Activated CD8-positive, alpha-beta memory T cell treated with anti-CD3 and anti-CD28 coated beads for 48 hours (primary cell): ENCODE results near the gene MUC20.
"Not testable (repeated sequence)": the region's sequence is repeated elsewhere in the genome, so short reads cannot be mapped to it uniquely, and the experiment has no call there.

Experiments used
- DNase-seq, 3 experiments: peaks; one replicate each; pipeline ENCODE4 v3.0.0-alpha.2; 2020; ENCODE audit warnings: low read depth in 2 of 3, low spot score in 2 of 3

MUC20 gene

GRCh38 chr3:195769551-195769950 lies 48.8 kb downstream of the MUC20 start:
- no peak for DNase-seq

- DNase-seq, result no peak
Measured at GRCh38 chr3:195770081-195770840, 49.5 kb downstream of the MUC20 start.

- DNase-seq, result not testable (repeated sequence)
Measured at GRCh38 chr3:195770841-195771645, 50.3 kb downstream of the MUC20 start.

GRCh38 chr3:195771646-195772300 lies 51.0 kb downstream of the MUC20 start:
- no peak for DNase-seq

- no peak for DNase-seq
Measured at GRCh38 chr3:195773956-195774537, 53.3 kb downstream of the MUC20 start.

- DNase-seq, result no peak
Measured at GRCh38 chr3:195774917-195775316, 54.1 kb downstream of the MUC20 start.

- no peak for DNase-seq
Measured at GRCh38 chr3:195777975-195778374, 57.2 kb downstream of the MUC20 start.

GRCh38 chr3:195781236-195781635 lies 60.5 kb downstream of the MUC20 start:
- DNase-seq, result not testable (repeated sequence)
